Uterus (tissue), 2 donors: ENCODE measurements around the gene UBE2J1.

Experiments used
- CTCF ChIP-seq, 4 experiments: fragments of 200-600 bp in 2 of 4; fragments of 450-650 bp in 2 of 4; sonication (generic) in 2 of 4; IDR thresholded peaks; one replicate each; pipeline ENCODE4 v1.5.1; 2016 to 2019; ENCODE audit warnings: antibody characterized with exemption in 4 of 4, mild to moderate bottlenecking in 2 of 4, moderate library complexity in 1 of 4
- POLR2A ChIP-seq, 2 donors: fragments of 450-650 bp; IDR thresholded peaks; one replicate each; pipeline ENCODE4 v1.6.1; 2016; ENCODE audit warnings: antibody characterized with exemption in 2 of 2, mild to moderate bottlenecking in 1 of 2, moderate library complexity in 1 of 2

- no peak for TF ChIP-seq CTCF (IDR thresholded peaks at IDR 0.05)
- TF ChIP-seq POLR2A (IDR thresholded peaks at IDR 0.05) = no peak
Observed at GRCh38 chr6:89335164-89335563, 17.4 kb downstream of the UBE2J1 start.
